Anterior cingulate cortex (tissue), 58 donors: Measurements from ENCODE around the gene EFNB2.

ENCODE experiments used
- DNase-seq, 58 donors: peaks; one replicate each; lab custom pipeline; 2025; lab: John Stamatoyannopoulos, UW

Gene EFNB2

DNA sequence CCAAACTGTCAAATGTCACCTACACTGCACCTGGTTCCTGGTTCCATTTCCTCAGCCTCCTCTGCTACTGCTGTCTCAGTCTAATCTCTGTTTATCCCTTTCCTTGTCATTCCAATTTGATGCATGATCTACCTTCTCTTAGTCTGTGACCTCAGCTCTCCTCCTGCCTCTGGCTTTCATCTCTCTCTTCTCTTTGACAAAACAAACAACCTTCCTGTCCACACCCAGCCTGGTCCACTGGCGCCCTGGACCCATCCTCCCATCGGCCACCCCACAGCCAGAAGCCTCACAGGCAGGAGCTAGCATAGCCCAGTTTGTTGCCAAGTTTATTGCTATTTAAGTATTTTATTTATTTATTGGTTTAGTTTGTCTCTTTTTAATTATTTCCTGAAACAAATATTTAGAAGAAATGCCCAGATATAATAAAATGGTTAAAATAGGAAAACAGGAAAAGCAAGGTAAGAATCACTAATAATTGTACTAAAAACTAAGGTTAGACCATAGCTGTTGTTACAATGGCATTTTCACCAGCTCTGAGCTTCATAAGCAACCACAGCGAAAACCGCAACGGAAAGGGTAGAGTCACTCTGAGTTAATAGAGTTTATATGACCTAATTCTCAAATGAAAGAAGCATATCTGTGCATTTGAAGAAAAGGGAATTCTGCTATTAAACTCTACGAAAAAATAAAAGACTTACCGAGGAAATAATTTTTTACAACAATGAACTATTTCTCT is 68.6 kb downstream of the EFNB2 start:
- no peak for DNase-seq

DNA sequence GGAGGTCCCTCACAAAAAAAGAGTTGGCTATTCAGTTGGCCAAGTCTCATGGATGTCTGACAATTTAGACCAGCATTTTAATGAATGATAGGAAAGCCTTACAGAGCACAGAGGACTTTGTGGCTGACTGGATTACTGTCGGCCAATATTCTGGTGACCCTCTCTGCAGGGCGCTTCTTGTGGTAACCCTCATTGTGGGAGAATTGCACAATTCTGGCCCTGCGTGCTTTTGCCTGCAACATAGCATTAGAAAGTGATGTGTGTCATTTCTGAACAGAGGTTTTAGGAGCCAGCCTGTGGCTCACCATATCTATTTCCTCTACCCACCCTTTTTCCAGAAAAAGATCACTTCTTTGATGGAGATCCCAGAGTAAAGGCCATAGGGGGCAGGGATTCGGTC is 71.4 kb downstream of the EFNB2 start:
- no peak for DNase-seq

DNA sequence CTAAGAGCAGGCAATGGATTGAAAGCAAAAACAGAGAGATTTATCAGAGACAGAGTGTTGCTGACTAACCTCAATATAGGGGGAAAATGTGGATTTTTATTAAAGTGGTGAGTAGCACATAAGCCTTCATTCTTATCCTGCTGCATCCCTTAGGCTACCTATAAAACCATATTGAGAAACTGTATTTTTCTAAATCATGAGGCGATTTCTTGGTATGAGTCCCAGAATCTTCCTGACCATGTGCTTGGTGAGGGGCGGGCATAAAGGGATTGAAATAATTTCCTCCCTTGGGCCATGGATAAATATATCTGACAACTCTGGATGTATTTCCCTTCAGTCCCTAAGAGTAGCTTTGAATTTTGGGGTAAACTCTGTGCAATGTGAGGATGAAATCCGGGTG is 72.8 kb downstream of the EFNB2 start:
- DNase-seq = no peak

DNA sequence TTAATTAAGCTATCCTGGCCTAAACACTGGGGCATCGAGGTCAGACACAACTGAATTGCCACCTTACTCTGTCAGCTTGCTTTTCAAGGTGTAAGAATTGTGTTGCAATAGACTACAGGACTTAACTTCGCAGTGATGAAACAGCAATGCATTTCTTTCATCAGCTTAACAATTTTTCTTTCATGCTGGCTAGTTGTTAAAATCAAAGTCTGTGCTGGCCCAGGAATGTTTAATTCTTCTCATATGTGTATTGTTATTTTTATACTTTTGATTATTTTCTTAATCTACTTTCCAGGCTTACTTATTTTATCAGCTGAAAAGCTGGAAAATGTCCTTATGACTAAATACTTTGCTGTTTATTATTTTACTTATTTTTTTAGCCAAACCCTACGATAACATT is 79.7 kb downstream of the EFNB2 start:
- DNase-seq = no peak

DNA sequence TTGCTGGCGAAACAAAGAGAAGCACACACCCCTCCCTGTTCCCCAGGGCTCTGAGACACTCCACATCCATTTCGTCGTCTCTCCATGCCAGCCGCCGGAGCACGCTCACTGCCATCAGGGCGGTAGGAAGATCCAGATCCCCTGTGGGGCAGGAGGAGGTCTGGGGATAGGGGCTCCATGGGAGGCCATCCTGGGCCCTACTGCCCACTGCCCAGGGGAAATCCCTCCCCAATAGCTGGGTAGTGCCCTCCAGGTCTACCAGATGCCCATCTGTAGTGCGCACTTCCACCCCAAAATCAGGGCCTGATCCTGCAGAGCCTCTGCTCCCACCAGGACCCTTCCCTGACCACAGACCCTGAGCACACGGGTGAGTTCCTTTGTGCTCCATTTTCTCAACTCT is 80.3 kb downstream of the EFNB2 start:
- no peak for DNase-seq

DNA sequence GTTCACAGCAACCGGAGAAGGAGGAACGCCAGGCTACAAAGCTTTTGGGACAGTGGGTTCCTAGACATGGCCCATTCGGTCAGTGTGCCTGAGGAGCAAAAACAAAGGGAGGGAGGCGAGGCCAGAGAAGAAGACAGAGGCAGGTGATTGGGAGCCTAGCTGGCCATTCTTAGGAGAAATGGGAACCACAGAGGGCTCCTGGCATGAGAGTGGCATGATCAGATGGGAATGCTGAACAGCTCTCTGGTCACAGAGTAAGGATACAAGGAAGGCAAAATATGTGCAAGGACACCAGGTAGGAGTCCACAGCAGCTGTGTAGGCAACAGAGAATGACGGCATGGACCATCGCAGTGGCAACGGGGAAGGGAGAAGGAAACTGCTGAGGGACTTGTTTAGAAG is 82.4 kb downstream of the EFNB2 start:
- no peak for DNase-seq

DNA sequence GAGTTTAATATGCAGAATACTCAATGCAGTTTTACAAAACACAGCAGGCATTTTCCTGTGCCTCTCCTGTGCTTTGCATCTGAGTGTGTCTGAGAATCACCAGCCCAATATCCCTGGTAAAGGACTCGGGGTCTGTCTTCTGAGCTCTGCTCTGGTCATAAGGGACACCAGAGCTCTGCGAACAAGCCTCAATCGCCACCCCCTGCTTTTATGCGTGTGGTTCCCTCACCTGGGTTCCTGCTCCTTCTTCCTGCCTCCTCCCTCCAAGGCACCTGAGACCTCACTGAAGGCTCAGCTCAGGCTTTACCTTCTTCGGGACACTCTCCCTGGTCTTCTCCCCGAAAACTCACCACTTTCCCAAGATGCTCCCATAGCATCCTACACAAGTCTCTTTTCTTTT is 84.5 kb downstream of the EFNB2 start:
- DNase-seq = no peak

DNA sequence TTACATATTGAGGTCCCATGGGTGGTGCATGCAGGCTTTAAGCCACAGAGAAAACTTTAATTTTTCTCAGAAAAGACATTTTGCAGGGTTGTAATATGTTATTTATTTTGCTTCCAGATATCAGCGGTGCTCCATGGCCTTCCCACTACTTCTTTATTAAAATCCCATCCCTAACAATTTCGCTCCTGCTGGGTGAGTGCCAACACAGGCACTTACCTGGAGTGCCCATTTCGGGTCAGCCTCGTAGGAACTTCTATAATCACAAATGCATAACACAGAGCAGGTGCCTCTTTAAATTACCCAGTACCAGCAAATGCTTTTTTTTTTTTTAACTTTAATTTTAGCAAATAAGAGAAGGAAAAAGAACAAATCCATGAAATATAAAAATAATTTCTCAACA is 86.4 kb downstream of the EFNB2 start:
- no peak for DNase-seq

DNA sequence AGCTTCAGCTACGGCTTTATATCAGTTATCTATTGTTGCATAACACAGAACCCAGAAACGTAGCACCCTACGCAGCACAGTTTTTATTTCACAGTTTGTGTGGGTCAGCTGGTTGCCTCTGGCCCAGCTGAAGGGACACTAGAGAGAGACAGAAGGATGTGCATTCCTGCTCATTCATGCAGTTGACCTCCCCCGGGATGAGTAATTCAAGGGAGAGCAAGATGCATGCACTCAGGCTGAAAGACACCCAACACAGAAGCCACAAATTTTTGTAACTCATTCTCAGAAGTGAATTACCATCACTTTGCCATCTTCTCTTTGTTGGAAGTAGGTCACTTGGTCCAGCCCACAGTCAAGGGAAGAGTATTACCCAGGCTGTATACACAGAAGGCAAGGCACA is 89.5 kb downstream of the EFNB2 start:
- DNase-seq = no peak

DNA sequence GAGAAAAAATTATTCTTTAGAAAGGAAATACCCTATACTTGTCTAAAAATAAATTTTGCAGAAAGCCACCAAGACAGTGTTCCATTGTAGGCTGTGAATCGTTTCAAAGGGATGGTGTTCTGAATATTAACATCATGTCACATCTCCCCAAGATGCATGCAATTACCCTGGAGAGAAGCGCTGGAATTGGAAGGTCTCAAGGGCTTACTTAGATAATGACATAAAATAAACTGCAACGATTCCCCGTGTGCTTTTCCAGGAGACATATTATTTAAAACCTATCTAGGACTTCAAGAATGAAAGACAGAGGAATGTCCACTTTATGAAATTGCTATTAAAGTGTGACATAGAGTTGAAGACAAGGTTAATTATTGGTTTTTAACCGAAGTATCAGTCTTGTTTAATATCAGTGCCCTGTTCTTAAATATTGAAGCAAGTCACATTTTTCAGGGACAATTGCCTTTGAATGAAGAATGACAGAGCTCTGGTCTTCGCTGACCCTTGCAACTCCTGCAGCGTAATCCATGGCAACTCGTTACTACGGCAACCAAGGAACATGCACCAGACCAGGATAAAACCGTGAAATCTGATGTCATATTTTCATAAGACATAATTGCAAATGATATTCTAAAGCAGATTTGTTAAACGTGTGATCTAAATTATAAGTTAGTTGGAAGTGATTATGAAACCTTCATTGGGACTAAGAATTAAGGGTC is 91.7 kb downstream of the EFNB2 start:
- DNase-seq = no peak

DNA sequence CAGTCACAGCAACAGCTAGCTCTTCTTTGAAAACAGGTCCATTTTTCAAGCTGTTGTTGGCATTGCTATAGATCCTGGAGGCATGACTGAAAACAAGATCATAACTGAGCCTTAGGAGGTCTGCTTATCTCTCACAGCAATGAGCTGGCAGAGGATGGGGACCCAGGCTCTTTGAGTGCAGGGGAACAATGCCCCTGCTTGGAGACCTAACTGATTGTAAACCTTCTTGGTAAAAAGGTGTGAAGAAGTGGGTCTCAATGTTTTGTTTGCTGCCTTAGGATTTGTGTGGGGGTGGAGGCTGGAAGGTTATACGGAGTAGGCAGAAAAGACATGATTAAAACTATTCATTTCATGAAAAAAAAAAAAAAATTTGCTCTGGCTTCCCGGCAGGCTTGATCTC is 94.6 kb downstream of the EFNB2 start:
- DNase-seq = no peak
